Neuronal stem cell (in vitro differentiated cells): ENCODE data around the gene RASA3.

Experiments used
- DNase-seq: peaks from one replicate; pipeline ENCODE4 v3.0.0-alpha.2; 2013; ENCODE audit warnings: low spot score
- H2AFZ ChIP-seq: one replicate; pipeline ENCODE4 v1.6.1; 2013; ENCODE audit warnings: mild to moderate bottlenecking, low read length, inconsistent platforms
- H2AK5ac ChIP-seq: 2 replicates; pipeline ENCODE4 v1.6.1; 2013; ENCODE audit warnings: low read depth, mild to moderate bottlenecking, inconsistent platforms, low read length, moderate library complexity, mixed read lengths
- H2BK120ac ChIP-seq: 2 replicates; pipeline ENCODE4 v1.6.1; 2013; ENCODE audit warnings: low read depth, mild to moderate bottlenecking, inconsistent platforms, low read length, moderate library complexity, mixed read lengths
- H2BK12ac ChIP-seq: one replicate; pipeline ENCODE4 v1.6.1; 2013; ENCODE audit warnings: low read length, inconsistent platforms
- H2BK15ac ChIP-seq: 2 replicates; pipeline ENCODE4 v1.6.1; 2013; ENCODE audit warnings: mild to moderate bottlenecking, low read length, inconsistent platforms, mixed read lengths
- H2BK5ac ChIP-seq: one replicate; pipeline ENCODE4 v1.6.1; 2013; ENCODE audit warnings: inconsistent platforms, mild to moderate bottlenecking, low read length, moderate library complexity
- H3K14ac ChIP-seq: one replicate; pipeline ENCODE4 v1.6.1; 2013; ENCODE audit warnings: low read length, inconsistent platforms
- H3K18ac ChIP-seq: 2 replicates; pipeline ENCODE4 v1.6.1; 2013; ENCODE audit warnings: low read length, inconsistent platforms
- H3K23ac ChIP-seq: 2 replicates; pipeline ENCODE4 v1.6.1; 2013; ENCODE audit warnings: low read depth, mild to moderate bottlenecking, mixed read lengths, low read length, inconsistent platforms; ENCODE audit not compliant: poor library complexity
- H3K27ac ChIP-seq: replicated peaks from 3 replicates; pipeline ENCODE4 v1.5.1; 2013; ENCODE audit warnings: low read length, inconsistent platforms
- H3K27me3 ChIP-seq, 3 experiments: 2 replicates each; pipeline ENCODE4 v1.6.1; 2013; ENCODE audit warnings: low read length in 3 of 3, mild to moderate bottlenecking in 2 of 3, inconsistent platforms in 1 of 3, low read depth in 1 of 3, mixed read lengths in 1 of 3, moderate library complexity in 1 of 3; ENCODE audit not compliant: control insufficient read depth in 3 of 3, insufficient read depth in 3 of 3
- H3K36me3 ChIP-seq, 2 donors: replicated peaks in 1 of 2; 2 replicates each; pipeline ENCODE4 v1.6.1; 2013; ENCODE audit warnings: low read length in 2 of 2; ENCODE audit not compliant: control insufficient read depth in 2 of 2, insufficient read depth in 2 of 2
- H3K4ac ChIP-seq: 2 replicates; pipeline ENCODE4 v1.6.1; 2013; ENCODE audit warnings: inconsistent platforms, mild to moderate bottlenecking, low read length, moderate library complexity
- H3K4me1 ChIP-seq, 2 donors: 1 replicate in 1 of 2; 2 replicates in 1 of 2; pipeline ENCODE4 v1.6.1; 2013; ENCODE audit warnings: low read length in 2 of 2, low read depth in 1 of 2; ENCODE audit not compliant: control insufficient read depth in 2 of 2, insufficient read depth in 1 of 2
- H3K4me2 ChIP-seq: one replicate; pipeline ENCODE4 v1.6.1; 2013; ENCODE audit warnings: mild to moderate bottlenecking, low read length, inconsistent platforms; ENCODE audit not compliant: insufficient read depth, poor library complexity, severe bottlenecking
- H3K4me3 ChIP-seq, 2 donors: 2 replicates each; pipeline ENCODE4 v1.5.1; 2013; ENCODE audit warnings: low read length in 2 of 2, mild to moderate bottlenecking in 2 of 2, inconsistent platforms in 1 of 2, moderate library complexity in 1 of 2
- H3K79me1 ChIP-seq: one replicate; pipeline ENCODE4 v1.6.1; 2013; ENCODE audit warnings: low read depth, mild to moderate bottlenecking, inconsistent platforms, low read length, moderate library complexity
- H3K9ac ChIP-seq: one replicate; pipeline ENCODE4 v1.6.1; 2013; ENCODE audit warnings: mild to moderate bottlenecking, low read depth, low read length, inconsistent platforms; ENCODE audit not compliant: poor library complexity
- H3K9me3 ChIP-seq, 2 donors: replicated peaks in 1 of 2; 2 replicates each; pipeline versions ENCODE3 to v1.6.1; 2013; ENCODE audit warnings: low read length in 2 of 2, mild to moderate bottlenecking in 2 of 2, inconsistent platforms in 1 of 2, low read depth in 1 of 2, mixed read lengths in 1 of 2, moderate library complexity in 1 of 2; ENCODE audit not compliant: control insufficient read depth in 2 of 2, insufficient read depth in 1 of 2
- H4K8ac ChIP-seq: one replicate; pipeline ENCODE4 v1.6.1; 2013; ENCODE audit warnings: low read depth, mild to moderate bottlenecking, inconsistent platforms, low read length, moderate library complexity
- H4K91ac ChIP-seq: one replicate; pipeline ENCODE4 v1.6.1; 2013; ENCODE audit warnings: low read length, low read depth, mild to moderate bottlenecking, inconsistent platforms; ENCODE audit not compliant: poor library complexity
- WGBS, 2 donors: extraction: QIAGEN DNeasy Blood & Tissue Kit; methylation state at CpG; one replicate each; pipeline ENCODE4 v1.1.7; 2013; ENCODE audit warnings: missing lambda C conversion rate in 2 of 2, mixed read lengths in 1 of 2; ENCODE audit not compliant: insufficient read length in 2 of 2, insufficient replicate concordance in 1 of 2; ENCODE audit errors: extremely low coverage in 2 of 2; 5-methylcytosine and 5-hydroxymethylcytosine counted together

RASA3 gene

GRCh38 chr13:114164053-114164452 lies 31.6 kb upstream of the RASA3 start:
- no peaks in the 10 kb centered on the region for H3K79me1 ChIP-seq
- no peak overlapping the region for H2BK5ac ChIP-seq
- no peak overlapping the region for H2BK12ac ChIP-seq
- H2BK120ac ChIP-seq: no peak overlapping the region
- H2AK5ac ChIP-seq: no peak overlapping the region
- no peaks in the 10 kb centered on the region for H3K36me3 ChIP-seq
- no peak overlapping the region for H2AFZ ChIP-seq
- peak overlapping the region; percentile 39 for H3K18ac ChIP-seq
- no peak overlapping the region for H3K9ac ChIP-seq
- no peak overlapping the region for H3K4me3 ChIP-seq
- peaks cover 0 to 3% (median 2%) of the 10 kb centered on the region in 3 experiments for H3K27me3 ChIP-seq
- H2BK15ac ChIP-seq: peak overlapping the region; percentile 6
- no CpG with 5 or more reads among the region's 14 CpGs for WGBS, 2 donors
- no peak overlapping the region for H4K8ac ChIP-seq
- no peak overlapping the region for H3K27ac ChIP-seq
- H3K4me1 ChIP-seq: peaks cover 5 to 7% of the 10 kb centered on the region in 2 donors
- DNase-seq: no peak
- no peak overlapping the region for H3K4me2 ChIP-seq
- H4K91ac ChIP-seq: no peak overlapping the region
- H3K9me3 ChIP-seq: peaks cover 0 to 2% of the 10 kb centered on the region in 2 donors
- H3K4ac ChIP-seq: no peak overlapping the region
- no peak overlapping the region for H3K14ac ChIP-seq
- H3K23ac ChIP-seq: no peak overlapping the region

GRCh38 chr13:114162533-114162922 lies 30.1 kb upstream of the RASA3 start:
- Histone ChIP-seq H2BK12ac (no peak overlapping the region), H2BK15ac (no peak overlapping the region), H2AK5ac (no peak overlapping the region), H3K9ac (no peak overlapping the region), H3K9me3 (peaks cover 0 to 2% of the 10 kb centered on the region in 2 donors), H2BK120ac (no peak overlapping the region), H4K8ac (no peak overlapping the region), H3K4me3 (no peak overlapping the region), H2AFZ (peak overlapping the region; percentile 78), H3K14ac (no peak overlapping the region), H3K23ac (no peak overlapping the region), H3K36me3 (no peaks in the 10 kb centered on the region), H3K4me1 (peaks cover 5 to 7% of the 10 kb centered on the region in 2 donors), H3K4ac (no peak overlapping the region), H2BK5ac (no peak overlapping the region), H3K18ac (no peak overlapping the region), H3K4me2 (no peak overlapping the region), H3K79me1 (no peaks in the 10 kb centered on the region), H3K27me3 (peaks cover 0 to 3% (median 2%) of the 10 kb centered on the region in 3 experiments), H3K27ac (no peak overlapping the region), H4K91ac (no peak overlapping the region)
- DNase-seq: no peak
- WGBS, 2 donors: no CpG with 5 or more reads among the region's 16 CpGs

GRCh38 chr13:114161644-114162532 lies 29.5 kb upstream of the RASA3 start:
- H3K9me3 ChIP-seq: peaks cover 0 to 2% of the 10 kb centered on the region in 2 donors
- no peak overlapping the region for H3K4me3 ChIP-seq
- H3K18ac ChIP-seq: no peak overlapping the region
- no peak overlapping the region for H3K27ac ChIP-seq
- peaks cover 0 to 3% (median 2%) of the 10 kb centered on the region in 3 experiments for H3K27me3 ChIP-seq
- H2BK12ac ChIP-seq: no peak overlapping the region
- no peak overlapping the region for H4K91ac ChIP-seq
- H3K9ac ChIP-seq: no peak overlapping the region
- no peak overlapping the region for H3K4me2 ChIP-seq
- no peak overlapping the region for H3K4ac ChIP-seq
- H3K14ac ChIP-seq: no peak overlapping the region
- H4K8ac ChIP-seq: no peak overlapping the region
- H3K79me1 ChIP-seq: no peaks in the 10 kb centered on the region
- H3K4me1 ChIP-seq: peaks cover 3 to 7% of the 10 kb centered on the region in 2 donors
- WGBS, 2 donors: no CpG with 5 or more reads among the region's 32 CpGs
- no peak overlapping the region for H3K23ac ChIP-seq
- no peaks in the 10 kb centered on the region for H3K36me3 ChIP-seq
- H2BK15ac ChIP-seq: no peak overlapping the region
- H2BK120ac ChIP-seq: no peak overlapping the region
- no peak overlapping the region for H2BK5ac ChIP-seq
- peak overlapping the region; percentile 63 for H2AK5ac ChIP-seq
- DNase-seq: no peak
- H2AFZ ChIP-seq: peak overlapping the region; percentile 78

- DNase-seq: no peak
- no CpG with 5 or more reads among the region's 47 CpGs for WGBS, 2 donors
- H3K9me3 ChIP-seq: peaks cover 0 to 2% of the 10 kb centered on the region in 2 donors
- H2AK5ac ChIP-seq: peak overlapping the region; percentile 63
- H3K4me1 ChIP-seq: peaks cover 0 to 5% of the 10 kb centered on the region in 2 donors
- no peak overlapping the region for H3K4me3 ChIP-seq
- no peak overlapping the region for H3K27ac ChIP-seq
- no peak overlapping the region for H4K91ac ChIP-seq
- H3K4me2 ChIP-seq: no peak overlapping the region
- no peak overlapping the region for H3K23ac ChIP-seq
- H2BK5ac ChIP-seq: no peak overlapping the region
- no peak overlapping the region for H3K14ac ChIP-seq
- no peaks in the 10 kb centered on the region for H3K36me3 ChIP-seq
- no peaks in the 10 kb centered on the region for H3K79me1 ChIP-seq
- no peak overlapping the region for H3K4ac ChIP-seq
- H3K27me3 ChIP-seq: peaks cover 0 to 3% (median 2%) of the 10 kb centered on the region in 3 experiments
- H4K8ac ChIP-seq: peak overlapping the region; percentile 98
- H2BK12ac ChIP-seq: no peak overlapping the region
- H3K18ac ChIP-seq: peak overlapping the region; percentile 70
- no peak overlapping the region for H3K9ac ChIP-seq
- no peak overlapping the region for H2AFZ ChIP-seq
- no peak overlapping the region for H2BK15ac ChIP-seq
- H2BK120ac ChIP-seq: no peak overlapping the region
Observed at GRCh38 chr13:114161028-114161556, 28.7 kb upstream of the RASA3 start.
